MM.1S (cell line): ENCODE data around the gene RBM8A.

Source experiments
- DNase-seq: peaks from one replicate; pipeline ENCODE4 v3.0.0-alpha.2; 2015
- H2AFZ ChIP-seq: fragments of 300-600 bp; sonication (generic); 2 replicates; pipeline ENCODE4 v1.6.0; 2016; ENCODE audit warnings: antibody characterized with exemption, low read length
- H3F3A ChIP-seq: fragments of 300-600 bp; sonication (generic); 2 replicates; pipeline ENCODE4 v1.6.1; 2016; ENCODE audit warnings: mild to moderate bottlenecking, antibody characterized with exemption, low read length, moderate library complexity, mixed read lengths; ENCODE audit not compliant: insufficient read depth
- H3K27ac ChIP-seq: fragments of 300-600 bp; sonication (generic); 2 replicates; pipeline ENCODE4 v1.5.1; 2016; ENCODE audit warnings: mild to moderate bottlenecking, low read length
- H3K27me3 ChIP-seq: fragments of 300-600 bp; sonication (generic); replicated peaks from 2 replicates; pipeline ENCODE4 v1.6.0; 2016; ENCODE audit warnings: low read length; ENCODE audit not compliant: insufficient read depth
- H3K36me3 ChIP-seq: fragments of 300-600 bp; sonication (generic); replicated peaks from 2 replicates; pipeline ENCODE4 v1.6.1; 2016; ENCODE audit warnings: mild to moderate bottlenecking, low read length, mixed read lengths; ENCODE audit not compliant: insufficient read depth
- H3K4me1 ChIP-seq: fragments of 300-600 bp; sonication (generic); 2 replicates; pipeline ENCODE4 v1.6.1; 2016; ENCODE audit warnings: low read length, mixed read lengths
- H3K4me2 ChIP-seq: fragments of 300-600 bp; sonication (generic); 2 replicates; pipeline ENCODE4 v1.6.0; 2016; ENCODE audit warnings: low read depth, low read length
- H3K4me3 ChIP-seq: fragments of 300-600 bp; sonication (generic); 2 replicates; pipeline ENCODE4 v1.5.1; 2016; ENCODE audit warnings: low read length, mixed read lengths
- H3K79me2 ChIP-seq: fragments of 300-600 bp; sonication (generic); 2 replicates; pipeline ENCODE4 v1.6.1; 2016; ENCODE audit warnings: mixed run types, low read length, mixed read lengths
- H3K9ac ChIP-seq: fragments of 300-600 bp; sonication (generic); 2 replicates; pipeline ENCODE4 v1.6.1; 2016; ENCODE audit warnings: low read length, mixed read lengths
- H3K9me2 ChIP-seq: fragments of 300-600 bp; sonication (generic); replicated peaks from 2 replicates; pipeline ENCODE4 v1.6.1; 2016; ENCODE audit warnings: mild to moderate bottlenecking, low read length, mixed read lengths; ENCODE audit not compliant: insufficient read depth
- H3K9me3 ChIP-seq: fragments of 300-600 bp; sonication (generic); replicated peaks from 2 replicates; pipeline ENCODE4 v1.6.1; 2016; ENCODE audit warnings: mild to moderate bottlenecking, low read length, mixed read lengths; ENCODE audit not compliant: insufficient read depth
- H4K20me1 ChIP-seq: fragments of 300-600 bp; sonication (generic); 2 replicates; pipeline ENCODE4 v1.6.1; 2016; ENCODE audit warnings: mild to moderate bottlenecking, low read length, moderate library complexity, mixed read lengths; ENCODE audit not compliant: insufficient read depth
- CTCF ChIP-seq: fragments of 300-600 bp; sonication (generic); IDR thresholded peaks from 2 replicates; pipeline ENCODE4 v1.5.1; 2016; ENCODE audit warnings: antibody characterized with exemption, low read length, mixed read lengths
- EZH2 ChIP-seq: fragments of 300-600 bp; sonication (generic); optimal IDR thresholded peaks from 2 replicates; pipeline ENCODE3; 2017; ENCODE audit warnings: low read depth, mild to moderate bottlenecking, antibody characterized with exemption, low read length, mixed read lengths
- EZH2phosphoT487 ChIP-seq: fragments of 300-600 bp; sonication (generic); IDR thresholded peaks from 2 replicates; pipeline ENCODE4 v1.6.1; 2018; ENCODE audit warnings: antibody characterized with exemption, low read length

RBM8A gene

GRCh38 chr1:145974721-145975120 lies 47.4 kb upstream of the RBM8A start:
- Histone ChIP-seq H3K79me2 (no peaks in the 10 kb centered on the region), H4K20me1 (no peaks in the 10 kb centered on the region), H3K9me2 (no peaks in the 10 kb centered on the region), H3K9me3 (no peaks in the 10 kb centered on the region), H3K4me1 (peaks cover 24% of the 10 kb centered on the region), H3K9ac (no peak overlapping the region), H3K4me2 (no peak overlapping the region), H3K4me3 (no peak overlapping the region), H3K27ac (no peak overlapping the region), H3F3A (peaks cover 16% of the 10 kb centered on the region), H3K36me3 (no peaks in the 10 kb centered on the region), H2AFZ (no peak overlapping the region), H3K27me3 (no peaks in the 10 kb centered on the region)
- DNase-seq, result no peak
- no peak for TF ChIP-seq EZH2phosphoT487
- no peak for TF ChIP-seq CTCF
- TF ChIP-seq EZH2, result no peak

GRCh38 chr1:145972580-145972979 lies 45.3 kb upstream of the RBM8A start:
- Histone ChIP-seq H3K79me2 (no peaks in the 10 kb centered on the region), H3K9me2 (no peaks in the 10 kb centered on the region), H3K4me2 (no peak overlapping the region), H3K4me1 (peaks cover 6% of the 10 kb centered on the region), H3K36me3 (no peaks in the 10 kb centered on the region), H3F3A (no peaks in the 10 kb centered on the region), H4K20me1 (no peaks in the 10 kb centered on the region), H3K27me3 (no peaks in the 10 kb centered on the region), H3K4me3 (no peak overlapping the region), H3K27ac (no peak overlapping the region), H2AFZ (no peak overlapping the region), H3K9me3 (no peaks in the 10 kb centered on the region), H3K9ac (no peak overlapping the region)
- no peak for TF ChIP-seq EZH2phosphoT487
- TF ChIP-seq CTCF, result no peak
- TF ChIP-seq EZH2, result no peak
- DNase-seq, result no peak

- H3K9ac ChIP-seq, result no peak overlapping the region
- TF ChIP-seq EZH2phosphoT487, result no peak
- H3K27me3 ChIP-seq, result peaks cover 15% of the 10 kb centered on the region
- H4K20me1 ChIP-seq, result no peaks in the 10 kb centered on the region
- DNase-seq, result no peak
- no peak overlapping the region for H2AFZ ChIP-seq
- no peaks in the 10 kb centered on the region for H3K9me3 ChIP-seq
- no peak overlapping the region for H3K27ac ChIP-seq
- H3K4me3 ChIP-seq, result no peak overlapping the region
- peaks cover 19% of the 10 kb centered on the region for H3K4me1 ChIP-seq
- H3K9me2 ChIP-seq, result no peaks in the 10 kb centered on the region
- no peaks in the 10 kb centered on the region for H3K36me3 ChIP-seq
- no peak overlapping the region for H3K4me2 ChIP-seq
- peaks cover 12% of the 10 kb centered on the region; the same call in 1 of the 2 replicates for H3F3A ChIP-seq
- no peaks in the 10 kb centered on the region for H3K79me2 ChIP-seq
Measured at GRCh38 chr1:145967288-145967687, 40.0 kb upstream of the RBM8A start.

GRCh38 chr1:145965119-145965744 lies 37.9 kb upstream of the RBM8A start:
- Histone ChIP-seq H3K4me3 (peak overlapping the region; percentile 76), H3K27me3 (peaks cover 36% of the 10 kb centered on the region), H4K20me1 (no peaks in the 10 kb centered on the region), H3K9me3 (no peaks in the 10 kb centered on the region), H3K9me2 (no peaks in the 10 kb centered on the region), H3K27ac (peak overlapping the region; percentile 2; the same call in 1 of the 2 replicates), H3F3A (peaks cover 12% of the 10 kb centered on the region; the same call in 1 of the 2 replicates), H3K4me1 (peaks cover 34% of the 10 kb centered on the region), H3K79me2 (no peaks in the 10 kb centered on the region), H2AFZ (peak overlapping the region; percentile 79), H3K9ac (peak overlapping the region; percentile 54; the same call in 1 of the 2 replicates), H3K36me3 (no peaks in the 10 kb centered on the region), H3K4me2 (peak overlapping the region; percentile 63)
- TF ChIP-seq EZH2 (no peak), CTCF (no peak), EZH2phosphoT487 (no peak)
- DNase-seq, result no peak
